ENCODE data around the gene DUS1L.

The DUS1L gene

GRCh38 chr17:82010575-82011525, 54.8 kb downstream of the DUS1L start:
- no peak for FAIRE-seq

- FAIRE-seq, result no peak
Observed at GRCh38 chr17:82009413-82009812, 56.2 kb downstream of the DUS1L start.

GRCh38 chr17:82008941-82009405, 56.6 kb downstream of the DUS1L start:
- FAIRE-seq, result no peak

GRCh38 chr17:82008258-82008940, 57.2 kb downstream of the DUS1L start:
- FAIRE-seq, result no peak
